Right ventricle myocardium superior (tissue), 1 donor: ENCODE data around the gene CCDC169. TPM values are rescaled to one million over a fixed set of nuclear protein-coding genes. Genes with fewer than 3 reads are reported as not detected.
"Not testable (repeated sequence)": the region's sequence is repeated elsewhere in the genome, so short reads cannot be mapped to it uniquely, and the experiment has no call there.

ENCODE experiments used
- ATAC-seq: fragments of 200-7000 bp; cut with Tn5 transposase; one replicate; pipeline ENCODE4 v1.9.1; 2020; ENCODE audit warnings: mild to moderate bottlenecking; ENCODE audit not compliant: poor library complexity
- DNase-seq: peaks from one replicate; pipeline ENCODE4 v3.0.0-alpha.2; 2020
- intact Hi-C: fragments of 100-400 bp; cut with DNase I; formaldehyde crosslinking; loops from one replicate; pipeline ENCODE4 v1.11.2; 2022
- long read RNA-seq: library from polyadenylated mRNA; unstranded; transcript quantifications from one replicate; pipeline ENCODE4 v2.0.0, GENCODE V29; 2021
- total RNA-seq: library from RNA; stranded (reverse); fragmentation: NEBNext Ultra II Directional; extraction: Animal tissue kit (Norgen Biotek cat#: 25700); gene quantifications from one replicate; pipeline ENCODE4 v1.2.1, GENCODE V29; 2021
- donor health status: DM: no; HTN: yes; CAD: no; lungs with severe emphysema.

CCDC169 gene
- 0.08 TPM for total RNA-seq
- long read RNA-seq: 0 reads

GRCh38 chr13:36297366-36298338 lies at the start of gene CCDC169:
Gene CCDC169 (minus strand): TSS chr13:36297814. CDS start chr13:36297719, 95 bp downstream.
- intact Hi-C loops: no loop called here

GRCh38 chr13:36346222-36347083 lies 48.8 kb upstream of the CCDC169 start, which contains the start of gene SPART:
Gene SPART (minus strand): TSS chr13:36346394. CDS start chr13:36335830, 10,564 bp downstream.
- intact Hi-C loops: no loop called here
- DNase-seq (peak; percentile 95), ATAC-seq (peak; percentile 95)

More at GRCh38 chr13:36297366-36298338, at the start of gene CCDC169:
- peak; percentile 93 for ATAC-seq
- DNase-seq: peak; percentile 81

DNA sequence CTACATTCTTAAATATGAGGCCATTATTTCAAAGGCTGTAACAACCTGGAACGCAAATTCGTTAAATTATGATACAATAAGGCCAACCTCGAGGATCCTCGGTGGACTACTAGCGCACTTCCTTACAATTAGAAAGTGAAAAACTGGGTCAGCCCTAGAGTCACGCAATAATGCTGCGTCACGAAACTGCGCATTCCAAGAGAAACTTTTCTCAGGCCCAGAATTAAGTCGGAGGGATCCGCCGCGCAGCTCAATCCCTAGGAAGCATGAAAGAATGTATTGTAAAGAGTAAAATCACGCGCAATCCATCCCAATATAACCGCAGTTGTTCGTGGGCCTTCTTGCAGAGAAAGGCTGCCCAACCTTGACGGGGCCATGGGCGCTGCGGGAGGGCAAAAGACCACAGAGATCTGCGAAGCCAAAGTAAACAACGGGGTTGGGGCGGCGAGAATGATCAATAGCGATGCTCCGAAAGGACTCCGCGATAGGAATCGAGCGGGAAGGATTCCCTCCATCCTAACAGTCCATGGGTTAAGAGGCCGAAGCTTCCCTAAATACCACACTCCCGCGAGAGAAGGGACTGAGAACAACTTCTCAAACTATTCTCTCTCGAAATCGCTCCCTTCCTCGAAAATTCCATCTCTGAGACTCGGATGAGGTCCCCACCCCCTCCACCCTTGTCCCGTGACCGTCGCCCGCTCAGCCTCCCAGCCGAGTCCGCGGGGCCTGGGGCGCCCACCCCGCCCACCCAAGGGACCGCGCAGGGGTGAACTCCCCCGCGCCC lies 48.0 kb upstream of the CCDC169 start:
- peak; percentile 60 for ATAC-seq
- intact Hi-C loops: no loop called here
- peak; percentile 75 for DNase-seq

GRCh38 chr13:36344886-36345437 lies 47.3 kb upstream of the CCDC169 start:
- DNase-seq: no peak
- intact Hi-C loops: no loop called here
- ATAC-seq: no peak

GRCh38 chr13:36344173-36344572 lies 46.6 kb upstream of the CCDC169 start:
- intact Hi-C loops: no loop called here
- ATAC-seq: no peak
- no peak for DNase-seq

DNA sequence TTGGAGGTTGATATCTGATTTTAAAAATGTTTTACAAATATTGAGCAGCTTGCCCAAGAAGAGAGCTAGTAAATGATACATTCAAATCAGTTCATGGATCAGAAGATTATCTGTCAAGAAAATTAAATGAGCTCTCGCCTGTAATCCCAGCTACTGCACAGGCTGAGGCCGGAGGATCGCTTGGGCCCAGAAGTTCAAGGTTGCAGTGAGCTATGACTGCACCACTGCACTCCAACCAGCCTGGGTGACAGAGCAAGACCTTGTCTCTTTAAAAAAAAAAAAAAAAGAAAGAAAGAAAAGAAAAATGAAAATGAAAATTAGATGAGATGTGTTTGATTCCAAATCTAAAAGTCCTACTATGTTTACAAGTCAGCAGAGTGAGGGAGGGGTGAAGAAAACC lies 46.2 kb upstream of the CCDC169 start:
- no peak for ATAC-seq
- intact Hi-C loops: no loop called here
- no peak for DNase-seq

- intact Hi-C loops: no loop called here
- DNase-seq (no peak), ATAC-seq (no peak)
Measured at GRCh38 chr13:36342715-36343114, 45.1 kb upstream of the CCDC169 start.

GRCh38 chr13:36341718-36342117 lies 44.1 kb upstream of the CCDC169 start:
- DNase-seq (no peak), ATAC-seq (no peak)
- intact Hi-C loops: no loop called here

- intact Hi-C loops: no loop called here
- ATAC-seq: no peak
- DNase-seq: no peak
Measured at GRCh38 chr13:36339600-36340155, 42.1 kb upstream of the CCDC169 start.

- intact Hi-C loops: no loop called here
- DNase-seq: no peak
- no peak for ATAC-seq
Measured at GRCh38 chr13:36337938-36338641, 40.5 kb upstream of the CCDC169 start.

- DNase-seq (no peak), ATAC-seq (no peak)
- intact Hi-C loops: no loop called here
Measured at GRCh38 chr13:36332986-36333385, 35.4 kb upstream of the CCDC169 start.

DNA sequence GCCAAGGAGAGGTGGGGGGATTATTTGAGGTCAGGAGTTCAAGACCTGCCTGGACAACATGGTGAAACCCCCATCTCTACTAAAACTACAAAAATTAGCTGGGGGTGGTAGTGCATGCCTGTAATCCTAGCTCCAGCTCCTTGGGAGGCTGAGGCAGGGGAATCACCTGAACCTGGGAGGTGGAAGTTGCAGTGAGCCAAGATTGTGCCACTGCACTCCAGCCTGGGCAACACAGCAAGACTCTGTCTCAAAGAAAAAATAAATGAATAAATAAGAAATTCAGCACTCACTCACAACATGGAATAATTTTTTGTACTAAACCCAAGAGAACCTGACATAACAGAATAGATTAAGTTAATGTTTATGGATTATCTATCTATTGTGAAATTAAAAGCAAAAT lies 34.6 kb upstream of the CCDC169 start:
- ATAC-seq, intact Hi-C loops, DNase-seq: not testable (repeated sequence)

DNA sequence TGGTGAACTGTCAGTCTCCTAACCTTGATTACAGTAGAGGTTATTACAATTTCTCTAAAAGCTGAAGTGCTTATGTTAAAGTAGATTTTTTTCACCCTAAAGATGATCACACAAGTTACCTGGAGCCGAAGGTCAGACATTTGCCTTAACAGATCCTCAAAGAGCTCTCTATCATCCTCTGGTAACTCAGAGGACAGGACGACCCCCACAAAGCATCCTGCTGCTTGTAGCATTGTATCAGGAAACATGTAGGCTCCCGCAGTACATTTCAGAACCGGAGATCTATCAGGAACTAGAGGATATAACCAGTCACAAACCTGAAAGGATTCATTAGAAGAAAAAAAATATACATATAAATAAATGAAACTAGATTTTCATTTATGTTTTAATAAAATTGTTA lies 33.7 kb upstream of the CCDC169 start:
- intact Hi-C loops: no loop called here
- no peak for ATAC-seq
- DNase-seq: no peak

DNA sequence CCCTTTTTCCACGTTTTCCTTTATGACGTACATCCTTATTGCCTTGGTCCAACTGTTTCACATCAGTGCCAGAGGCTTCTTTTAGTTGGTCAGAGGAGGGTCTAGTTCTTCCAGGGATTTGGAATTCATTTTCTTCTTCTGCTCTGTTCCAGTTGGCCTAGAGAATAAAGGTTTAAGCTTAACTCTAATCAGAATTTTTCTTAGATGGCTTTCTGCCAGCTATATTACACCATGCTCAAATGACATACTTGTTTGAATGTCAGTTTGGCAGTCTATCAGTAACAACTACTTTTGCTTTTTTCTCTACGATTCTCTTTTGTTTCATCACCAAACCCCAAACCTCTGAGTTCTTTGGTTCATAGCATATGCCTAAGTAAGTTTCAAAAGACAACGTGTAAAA lies 31.7 kb upstream of the CCDC169 start:
- intact Hi-C loops: no loop called here
- peak; percentile 22 for ATAC-seq
- DNase-seq: no peak

DNA sequence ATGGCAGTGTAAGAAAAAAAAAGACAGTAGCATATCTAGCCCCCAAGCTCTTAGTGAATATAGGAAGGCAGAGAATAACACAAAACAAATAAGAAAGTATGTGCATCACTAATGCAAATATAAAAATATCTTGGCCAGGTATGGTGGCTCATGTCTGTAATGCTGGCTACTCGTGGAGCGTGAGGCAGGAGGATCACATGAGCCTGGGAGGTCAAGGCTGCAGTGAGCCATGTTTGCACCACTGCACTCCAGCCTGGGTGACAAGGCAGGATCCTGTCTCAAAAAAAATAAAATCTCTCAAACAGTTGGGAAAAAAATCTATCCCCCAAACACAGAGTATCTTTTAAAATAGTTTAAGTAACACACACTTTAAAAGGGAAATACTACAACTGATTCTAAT lies 31.2 kb upstream of the CCDC169 start:
- no peak for DNase-seq
- no peak for ATAC-seq
- intact Hi-C loops: no loop called here

DNA sequence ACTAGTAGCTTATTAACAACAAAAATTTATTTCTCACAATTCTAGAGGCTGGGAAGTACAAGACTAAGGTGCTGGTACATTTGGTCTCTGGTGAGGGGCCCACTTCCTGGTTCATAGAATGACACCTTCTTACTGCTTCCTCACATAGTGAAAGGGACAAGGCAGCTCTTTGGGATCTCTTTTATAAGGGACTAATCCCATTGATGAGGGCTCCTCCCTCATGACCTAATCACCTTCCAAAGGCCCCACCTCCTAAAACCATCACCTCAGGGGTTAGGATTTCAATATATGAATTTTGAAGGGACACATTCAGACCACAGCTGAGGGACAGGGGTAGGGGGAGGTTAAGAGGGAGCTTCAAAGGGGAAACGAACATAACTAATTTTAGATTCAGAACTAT lies 28.3 kb upstream of the CCDC169 start:
- intact Hi-C loops: no loop called here
- no peak for ATAC-seq
- DNase-seq: no peak

- intact Hi-C loops, DNase-seq, ATAC-seq: not testable (repeated sequence)
Measured at GRCh38 chr13:36324881-36325280, 27.3 kb upstream of the CCDC169 start.
